B cell (primary cell): Measurements from ENCODE around the gene DCAF6. TPM values are rescaled to one million over a fixed set of nuclear protein-coding genes. Genes with fewer than 3 reads are reported as not detected.

Experiments used
- ATAC-seq: fragments of 200-7000 bp; cut with Tn5 transposase; one replicate; pipeline ENCODE4 v1.10.0; 2021; ENCODE audit warnings: low read depth, mild to moderate bottlenecking, moderate number of reproducible peaks, moderate library complexity
- CTCF ChIA-PET: fragments of 350-600 bp; sonication (Branson Sonifier 250); formaldehyde crosslinking; loops from one replicate; lab custom pipeline; 2021; ENCODE audit warnings: antibody characterized with exemption, inconsistent platforms; lab: Charles Lee
- POLR2A ChIA-PET: fragments of 350-600 bp; sonication (Branson Sonifier 250); formaldehyde crosslinking; loops from one replicate; lab custom pipeline; 2021; ENCODE audit warnings: antibody characterized with exemption; lab: Charles Lee
- DNase-seq: peaks from one replicate; pipeline ENCODE4 v3.0.0; 2013
- H2AFZ ChIP-seq: 2 replicates; pipeline ENCODE4 v1.6.1; 2012; ENCODE audit warnings: mild to moderate bottlenecking, low read depth, low read length; ENCODE audit not compliant: insufficient read depth, poor library complexity, severe bottlenecking
- H3K27ac ChIP-seq, 2 donors: 1 replicate in 1 of 2; 2 replicates in 1 of 2; pipeline ENCODE4 v1.5.1; 2012 to 2013; ENCODE audit warnings: low read length in 2 of 2, mild to moderate bottlenecking in 2 of 2, moderate library complexity in 1 of 2
- H3K27me3 ChIP-seq, 4 experiments: fragments of 200-600 bp in 1 of 4; sonication (generic) in 1 of 4; replicated peaks in 1 of 4; 1 replicate in 2 of 4; 2 replicates in 2 of 4; pipeline versions ENCODE4 v1.6.1 to v1.7.0; 2013 to 2016; ENCODE audit warnings: low read length in 3 of 4, mild to moderate bottlenecking in 2 of 4, mixed read lengths in 1 of 4, moderate library complexity in 1 of 4; ENCODE audit not compliant: insufficient read depth in 4 of 4, control insufficient read depth in 3 of 4; ENCODE audit errors: control extremely low read depth in 1 of 4
- H3K36me3 ChIP-seq, 2 experiments: replicated peaks in 1 of 2; 1 replicate in 1 of 2; 2 replicates in 1 of 2; pipeline versions ENCODE4 v1.6.1 to v1.7.1; 2013; ENCODE audit warnings: low read length in 1 of 2; ENCODE audit not compliant: insufficient read depth in 2 of 2, control insufficient read depth in 1 of 2; ENCODE audit errors: control extremely low read depth in 1 of 2, extremely low read depth in 1 of 2
- H3K4me1 ChIP-seq, 2 donors: fragments of 200-600 bp in 1 of 2; sonication (generic) in 1 of 2; 1 replicate in 1 of 2; 2 replicates in 1 of 2; pipeline versions ENCODE4 v1.5.1 to v1.6.1; 2013 to 2017; ENCODE audit warnings: low read length in 2 of 2; ENCODE audit not compliant: control insufficient read depth in 2 of 2, insufficient read depth in 2 of 2
- H3K4me2 ChIP-seq: replicated peaks from 2 replicates; pipeline ENCODE3; 2012; ENCODE audit warnings: mild to moderate bottlenecking, low read depth, low read length; ENCODE audit not compliant: poor library complexity, severe bottlenecking
- H3K4me3 ChIP-seq, 5 experiments: fragments of 200-600 bp in 1 of 5; sonication (generic) in 1 of 5; 1 replicate in 3 of 5; 2 replicates in 2 of 5; pipeline versions ENCODE4 v1.5.1 to v1.7.0; 2011 to 2016; ENCODE audit warnings: low read length in 4 of 5, mild to moderate bottlenecking in 4 of 5, low read depth in 2 of 5, control low read depth in 1 of 5, moderate library complexity in 1 of 5; ENCODE audit not compliant: insufficient read depth in 1 of 5; ENCODE audit errors: control extremely low read depth in 1 of 5, extremely low read depth in 1 of 5
- H3K79me2 ChIP-seq: fragments of 200-600 bp; sonication (generic); one replicate; pipeline ENCODE4 v1.6.0; 2016; ENCODE audit warnings: low read length; ENCODE audit not compliant: control insufficient read depth, insufficient read depth
- H3K9ac ChIP-seq: fragments of 200-600 bp; sonication (generic); 2 replicates; pipeline ENCODE4 v1.6.1; 2017; ENCODE audit warnings: mild to moderate bottlenecking, low read length, moderate library complexity
- H3K9me3 ChIP-seq, 3 donors: one replicate each; pipeline versions ENCODE4 v1.6.1 to v1.7.1; 2013; ENCODE audit warnings: low read length in 2 of 3; ENCODE audit not compliant: control insufficient read depth in 2 of 3, insufficient read depth in 1 of 3; ENCODE audit errors: control extremely low read depth in 1 of 3
- H4K20me1 ChIP-seq: 2 replicates; pipeline ENCODE4 v1.6.0; 2012; ENCODE audit warnings: mild to moderate bottlenecking, low read length; ENCODE audit not compliant: insufficient read depth, control insufficient read depth, poor library complexity, severe bottlenecking
- H3K27ac Mint-ChIP-seq: one replicate; pipeline ENCODE4 v1.8.0; 2021; ENCODE audit warnings: mixed read lengths
- H3K27me3 Mint-ChIP-seq: one replicate; pipeline ENCODE4 v1.8.0; 2021; ENCODE audit warnings: mixed read lengths
- H3K4me1 Mint-ChIP-seq: one replicate; pipeline ENCODE4 v1.8.0; 2021; ENCODE audit warnings: mixed read lengths
- H3K4me3 Mint-ChIP-seq: one replicate; pipeline ENCODE4 v1.8.0; 2021; ENCODE audit warnings: mixed read lengths
- H3K9me3 Mint-ChIP-seq: one replicate; pipeline ENCODE4 v1.8.0; 2022; ENCODE audit warnings: mixed read lengths; ENCODE audit not compliant: insufficient read depth
- CTCF ChIP-seq: fragments of 200-600 bp; IDR thresholded peaks from one replicate; pipeline ENCODE4 v1.8.0; 2022; ENCODE audit warnings: antibody characterized with exemption, mild to moderate bottlenecking
- EZH2 ChIP-seq: IDR thresholded peaks from 2 replicates; pipeline ENCODE4 v1.6.1; 2012; ENCODE audit warnings: borderline replicate concordance, low read depth, mild to moderate bottlenecking, moderate library complexity, low read length; ENCODE audit not compliant: insufficient read depth, poor library complexity, severe bottlenecking
- WGBS: methylation state at CpG from one replicate; pipeline ENCODE4 v1.1.5; 2013; ENCODE audit warnings: missing lambda C conversion rate; ENCODE audit not compliant: insufficient coverage; 5-methylcytosine and 5-hydroxymethylcytosine counted together
- intact Hi-C: fragments of 100-400 bp; cut with micrococcal nuclease; formaldehyde crosslinking; loops from one replicate; pipeline ENCODE4 v1.10.0; 2022
- polyA plus RNA-seq: library from polyadenylated mRNA; depleted of rRNA; stranded (reverse); fragments of >200 nt; gene quantifications from 2 replicates; pipeline ENCODE4 v1.2.3, GENCODE V29; 2012
- total RNA-seq, 2 donors: library from RNA; stranded (reverse); fragments of 120-200 nt in 1 of 2; gene quantifications; 1 replicate in 1 of 2; 2 replicates in 1 of 2; pipeline versions ENCODE4 v1.2.3 to v1.2.4, GENCODE V29; 2013 to 2022

DCAF6 gene
- total and polyA plus RNA-seq, 2 donors (not counting 1 experiment from before 2014, with no cell fraction given): 17.5 to 40.4 TPM

DNA sequence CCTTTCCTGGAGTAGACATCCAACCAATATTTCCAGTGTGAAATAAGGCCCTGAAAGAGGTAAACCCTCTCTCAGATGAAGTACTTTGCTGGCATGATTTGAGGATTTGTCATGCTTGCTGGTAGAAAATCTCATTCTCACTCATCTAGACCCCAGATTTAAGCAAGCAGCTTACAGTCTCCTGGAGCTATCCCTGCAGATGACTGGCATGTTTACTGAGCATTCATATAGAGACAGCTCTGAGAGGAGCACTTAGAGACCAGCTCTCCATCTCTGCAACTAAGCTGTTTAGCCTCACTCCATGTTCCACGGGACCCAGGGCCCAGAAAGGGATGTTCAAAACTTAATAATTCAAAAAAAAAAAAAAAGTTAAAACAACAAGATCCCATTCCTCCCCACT lies 166.0 kb downstream of the DCAF6 start:
- H3K9me3 Mint-ChIP-seq: no peaks in the 10 kb centered on the region
- H2AFZ ChIP-seq: no peak overlapping the region
- no peak overlapping the region for H3K4me2 ChIP-seq
- H3K9me3 ChIP-seq: no peaks in the 10 kb centered on the region
- WGBS: no CpG with 5 or more reads among the region's 1 CpG
- H4K20me1 ChIP-seq: no peaks in the 10 kb centered on the region
- peaks cover 0 to 9% (median 2%) of the 10 kb centered on the region in 4 experiments for H3K27me3 ChIP-seq
- ATAC-seq: no peak
- H3K27me3 Mint-ChIP-seq: peaks cover 15% of the 10 kb centered on the region
- H3K36me3 ChIP-seq: no peaks in the 10 kb centered on the region
- H3K4me3 Mint-ChIP-seq: no peak overlapping the region
- H3K4me1 Mint-ChIP-seq: no peaks in the 10 kb centered on the region
- H3K9ac ChIP-seq: no peak overlapping the region
- ChIA-PET CTCF (interaction anchor here (3.3 kb wide), 1 partner anchor 20 kb away, joined by 11 read pairs; no protein-coding TSS in a partner anchor), POLR2A (no interaction called here)
- no peak overlapping the region for H3K27ac ChIP-seq
- TF ChIP-seq CTCF: no peak
- no peak overlapping the region for H3K4me3 ChIP-seq
- no peaks in the 10 kb centered on the region for H3K79me2 ChIP-seq
- H3K27ac Mint-ChIP-seq: no peak overlapping the region
- intact Hi-C loops: no loop called here
- DNase-seq: no peak
- H3K4me1 ChIP-seq: no peaks in the 10 kb centered on the region

- ChIA-PET CTCF (no interaction called here), POLR2A (no interaction called here)
- no peak overlapping the region for H2AFZ ChIP-seq
- no peak for ATAC-seq
- intact Hi-C loops: no loop called here
- no peaks in the 10 kb centered on the region for H4K20me1 ChIP-seq
- H3K9me3 ChIP-seq: no peaks in the 10 kb centered on the region
- no peaks in the 10 kb centered on the region for H3K9me3 Mint-ChIP-seq
- H3K27me3 ChIP-seq: peaks cover 0 to 11% (median 2%) of the 10 kb centered on the region in 4 experiments
- DNase-seq: no peak
- H3K4me3 Mint-ChIP-seq: no peak overlapping the region
- no peaks in the 10 kb centered on the region for H3K4me1 Mint-ChIP-seq
- H3K27ac ChIP-seq: no peak overlapping the region
- peaks cover 15% of the 10 kb centered on the region for H3K27me3 Mint-ChIP-seq
- 92% methylated on average over 2 of the region's 11 CpGs for WGBS
- H3K9ac ChIP-seq: no peak overlapping the region
- H3K4me3 ChIP-seq: no peak overlapping the region
- no peak overlapping the region for H3K4me2 ChIP-seq
- H3K36me3 ChIP-seq: no peaks in the 10 kb centered on the region
- H3K27ac Mint-ChIP-seq: no peak overlapping the region
- H3K4me1 ChIP-seq: no peaks in the 10 kb centered on the region
- TF ChIP-seq EZH2: no peak
- no peak for TF ChIP-seq CTCF
- no peaks in the 10 kb centered on the region for H3K79me2 ChIP-seq
Measured at GRCh38 chr1:168104535-168104934, 168.1 kb downstream of the DCAF6 start.
